ENCODE measurements around the gene B4GAT1. TPM values are rescaled to one million over a fixed set of nuclear protein-coding genes. Genes with fewer than 3 reads are reported as not detected.

B4GAT1 gene
- total RNA-seq, 4 donors from 2014 or later = 32.0 to 71.4 (median 50.0) TPM

DNA sequence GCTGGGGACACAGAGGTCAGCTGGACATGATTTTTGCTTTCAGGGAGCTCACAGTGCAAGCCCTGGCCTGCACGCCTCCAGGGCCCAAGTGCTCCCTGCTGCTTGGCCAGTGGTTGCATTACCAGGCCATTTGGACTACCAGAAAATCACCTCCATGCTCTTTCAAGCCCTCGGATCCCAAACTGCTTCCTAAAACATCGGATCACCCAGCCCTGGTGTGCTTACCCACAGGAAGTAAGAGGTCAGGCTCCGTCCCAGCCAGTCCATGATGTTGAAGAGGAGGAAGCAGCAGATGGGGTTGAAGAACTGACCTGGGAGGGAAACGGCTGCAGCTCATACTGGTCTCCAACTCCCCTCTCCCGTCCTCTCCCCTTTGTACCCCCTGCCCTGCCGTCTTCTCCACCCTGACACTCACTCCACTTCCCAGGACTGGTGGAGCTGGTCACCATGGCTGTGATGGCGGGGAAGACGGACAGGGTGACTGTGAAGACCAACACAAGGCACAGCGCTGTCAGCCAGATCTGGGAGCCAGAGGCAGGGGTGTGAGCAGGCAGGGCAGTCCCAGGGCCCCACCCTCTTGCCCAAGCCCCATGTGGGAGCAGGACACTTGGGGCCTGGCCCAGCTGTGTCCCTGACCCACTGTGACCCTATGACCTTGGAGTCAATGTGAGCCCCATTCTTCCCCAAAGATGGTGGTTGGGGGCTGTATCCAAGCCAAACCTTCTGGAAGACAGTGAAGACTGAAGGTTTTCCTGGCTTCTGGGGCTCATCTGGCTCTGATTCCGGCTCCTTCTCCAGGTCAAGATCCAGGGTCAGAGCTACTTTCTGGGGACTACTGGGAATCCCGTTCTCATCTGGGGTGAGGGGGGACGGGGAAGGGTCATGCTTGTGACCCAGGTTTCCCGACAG, 18.5 kb upstream of the B4GAT1 start:
- peaks cover 0 to 2% (median 0%) of the 10 kb centered on the region in 4 donors for H3K27me3 ChIP-seq
- no peak overlapping the region for H3K27ac ChIP-seq (replicated peaks in 1 of 4)
- H3K36me3 ChIP-seq = peaks cover 0 to 15% (median 0%) of the 10 kb centered on the region in 4 donors
- TF ChIP-seq POLR2A (IDR thresholded peaks at IDR 0.05; ENCODE audit: low read depth) (no peak), EP300 (IDR thresholded peaks at IDR 0.05) (no peak), POLR2AphosphoS5 (IDR thresholded peaks at IDR 0.05) (no peak)
- TF ChIP-seq, protein P1, sequence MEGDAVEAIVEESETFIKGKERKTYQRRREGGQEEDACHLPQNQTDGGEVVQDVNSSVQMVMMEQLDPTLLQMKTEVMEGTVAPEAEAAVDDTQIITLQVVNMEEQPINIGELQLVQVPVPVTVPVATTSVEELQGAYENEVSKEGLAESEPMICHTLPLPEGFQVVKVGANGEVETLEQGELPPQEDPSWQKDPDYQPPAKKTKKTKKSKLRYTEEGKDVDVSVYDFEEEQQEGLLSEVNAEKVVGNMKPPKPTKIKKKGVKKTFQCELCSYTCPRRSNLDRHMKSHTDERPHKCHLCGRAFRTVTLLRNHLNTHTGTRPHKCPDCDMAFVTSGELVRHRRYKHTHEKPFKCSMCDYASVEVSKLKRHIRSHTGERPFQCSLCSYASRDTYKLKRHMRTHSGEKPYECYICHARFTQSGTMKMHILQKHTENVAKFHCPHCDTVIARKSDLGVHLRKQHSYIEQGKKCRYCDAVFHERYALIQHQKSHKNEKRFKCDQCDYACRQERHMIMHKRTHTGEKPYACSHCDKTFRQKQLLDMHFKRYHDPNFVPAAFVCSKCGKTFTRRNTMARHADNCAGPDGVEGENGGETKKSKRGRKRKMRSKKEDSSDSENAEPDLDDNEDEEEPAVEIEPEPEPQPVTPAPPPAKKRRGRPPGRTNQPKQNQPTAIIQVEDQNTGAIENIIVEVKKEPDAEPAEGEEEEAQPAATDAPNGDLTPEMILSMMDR (IDR thresholded peaks at IDR 0.05) = no peak
- intact Hi-C loops (cut with DNase I) = no loop called here
- no peak overlapping the region for H3K4me3 ChIP-seq
- WGBS = 71% methylated on average over 14 of the region's 14 CpGs
- peaks cover 3 to 16% (median 11%) of the 10 kb centered on the region in 4 donors for H3K4me1 ChIP-seq
- DNase-seq (ENCODE audit: extremely low spot score) = no peak
- no peaks in the 10 kb centered on the region for H3K9me3 ChIP-seq

DNA sequence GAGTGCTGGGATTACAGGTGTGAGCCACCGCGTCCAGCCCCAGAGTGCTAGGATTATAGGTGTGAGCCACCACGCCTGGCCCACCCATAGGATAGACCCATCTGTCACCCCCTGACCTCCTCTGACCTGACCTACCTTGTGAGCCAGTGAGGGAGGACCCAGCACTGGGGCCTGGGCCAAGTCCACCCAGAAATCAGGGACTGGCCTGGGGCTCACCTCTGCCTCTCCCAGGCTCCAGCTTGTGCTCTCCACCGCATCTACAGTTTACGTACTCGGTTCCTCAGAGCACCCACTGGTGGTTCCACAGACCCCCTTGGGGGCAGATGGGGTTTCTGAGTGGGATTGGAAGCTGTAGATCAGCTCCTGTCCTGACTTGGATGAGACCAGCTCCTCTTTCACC, 17.7 kb upstream of the B4GAT1 start:
- Histone ChIP-seq H3K27me3 (no peaks in the 10 kb centered on the region), H3K4me1 (peaks cover 0 to 9% (median 4%) of the 10 kb centered on the region in 4 donors), H3K9me3 (no peaks in the 10 kb centered on the region), H3K4me3 (no peak overlapping the region), H3K27ac (replicated peaks in 1 of 4) (no peak overlapping the region), H3K36me3 (peaks cover 0 to 15% (median 0%) of the 10 kb centered on the region in 4 donors)
- intact Hi-C loops (cut with DNase I) = no loop called here
- 90% methylated on average over 6 of the region's 6 CpGs for WGBS
- TF ChIP-seq, protein P1 (IDR thresholded peaks at IDR 0.05) = no peak
- no peak for TF ChIP-seq EP300 (IDR thresholded peaks at IDR 0.05)
- DNase-seq (ENCODE audit: extremely low spot score) = no peak

DNA sequence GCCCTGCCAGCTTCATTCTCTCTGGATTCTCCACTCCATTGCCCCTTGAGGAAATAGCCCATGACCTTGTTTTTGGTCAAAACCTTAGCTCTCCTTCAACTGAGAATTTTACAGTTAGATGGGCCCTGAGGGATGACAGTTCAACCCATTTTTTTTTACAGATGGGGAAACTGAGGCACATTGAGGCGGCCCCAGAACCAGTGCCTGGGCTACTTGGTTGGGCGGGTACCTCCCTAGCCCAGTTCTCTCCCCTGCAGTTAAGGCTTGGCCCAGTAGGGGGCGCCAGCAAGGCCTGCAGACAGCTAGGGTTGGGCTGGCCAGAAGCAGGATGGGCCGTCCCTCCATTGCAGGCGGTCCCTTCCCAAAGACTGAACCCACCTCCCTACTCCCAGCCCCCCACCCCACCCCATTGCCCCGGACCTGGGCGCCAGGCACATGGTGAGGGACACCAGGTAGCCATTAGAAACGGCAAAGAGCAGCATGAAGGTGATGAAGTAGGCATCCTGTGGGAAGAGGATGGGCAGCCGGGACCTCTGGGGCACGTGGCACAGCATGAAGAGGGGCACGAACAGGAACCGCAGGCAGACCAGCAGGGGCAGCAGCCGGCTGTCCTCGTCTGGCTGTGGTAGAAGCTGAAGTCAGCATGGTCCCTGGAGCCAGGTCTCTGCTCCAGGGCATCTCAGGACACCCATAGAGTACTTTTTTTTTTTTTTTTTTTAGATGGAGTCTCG, 16.5 kb upstream of the B4GAT1 start:
- no peaks in the 10 kb centered on the region for H3K9me3 ChIP-seq
- H3K27me3 ChIP-seq = no peaks in the 10 kb centered on the region
- 82% methylated on average over 11 of the region's 15 CpGs for WGBS
- H3K4me3 ChIP-seq = no peak overlapping the region
- no peak overlapping the region for H3K27ac ChIP-seq (replicated peaks in 1 of 4)
- intact Hi-C loops (cut with DNase I) = no loop called here
- peaks cover 0 to 13% (median 0%) of the 10 kb centered on the region in 4 donors for H3K36me3 ChIP-seq
- DNase-seq (ENCODE audit: extremely low spot score) = no peak
- TF ChIP-seq POLR2AphosphoS5 (IDR thresholded peaks at IDR 0.05) (no peak), EP300 (IDR thresholded peaks at IDR 0.05) (no peak), POLR2A (IDR thresholded peaks at IDR 0.05; ENCODE audit: low read depth) (no peak)
- TF ChIP-seq, protein P1 (IDR thresholded peaks at IDR 0.05) = peak; percentile 10 to 52 (median 20)
- peaks cover 0 to 3% (median 0%) of the 10 kb centered on the region in 4 donors for H3K4me1 ChIP-seq

DNA sequence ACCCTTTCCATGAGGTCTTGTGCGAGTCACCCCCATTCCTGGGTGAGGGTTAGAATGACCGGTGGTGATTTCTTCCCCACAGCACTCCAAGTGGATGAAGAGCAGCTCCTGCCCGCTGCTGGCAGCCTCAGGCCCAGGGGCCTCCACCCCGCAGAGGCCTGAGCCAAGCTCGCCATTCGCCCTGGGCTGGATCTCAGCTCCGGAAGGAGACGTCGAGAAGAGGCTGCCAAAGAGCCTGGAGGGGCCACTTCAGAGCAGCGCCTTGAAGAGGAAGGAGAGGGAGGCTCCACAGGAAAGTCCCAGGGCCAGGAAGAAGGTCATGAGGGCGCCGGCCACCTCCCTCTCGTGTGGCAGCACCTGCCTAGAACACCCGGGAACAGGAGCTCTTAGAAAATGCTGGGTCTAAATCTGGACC, 15.8 kb upstream of the B4GAT1 start:
- Histone ChIP-seq H3K27me3 (no peaks in the 10 kb centered on the region), H3K27ac (replicated peaks in 1 of 4) (no peak overlapping the region), H3K9me3 (no peaks in the 10 kb centered on the region), H3K4me3 (no peak overlapping the region), H3K36me3 (peaks cover 0 to 5% (median 0%) of the 10 kb centered on the region in 4 donors), H3K4me1 (peaks cover 0 to 3% (median 0%) of the 10 kb centered on the region in 4 donors)
- TF ChIP-seq EP300 (IDR thresholded peaks at IDR 0.05) (no peak), POLR2AphosphoS5 (IDR thresholded peaks at IDR 0.05) (no peak), POLR2A (IDR thresholded peaks at IDR 0.05; ENCODE audit: low read depth) (no peak)
- TF ChIP-seq, protein P1 (IDR thresholded peaks at IDR 0.05) = no peak
- intact Hi-C loops (cut with DNase I) = no loop called here
- DNase-seq (ENCODE audit: extremely low spot score) = no peak
- 79% methylated on average over 10 of the region's 14 CpGs for WGBS

Data from esophagus muscularis mucosa (tissue), 4 donors.